ENCODE data around the gene AGTPBP1.
"Not testable (repeated sequence)": the region's sequence is repeated elsewhere in the genome, so short reads cannot be mapped to it uniquely, and the experiment has no call there.

AGTPBP1 gene

DNA sequence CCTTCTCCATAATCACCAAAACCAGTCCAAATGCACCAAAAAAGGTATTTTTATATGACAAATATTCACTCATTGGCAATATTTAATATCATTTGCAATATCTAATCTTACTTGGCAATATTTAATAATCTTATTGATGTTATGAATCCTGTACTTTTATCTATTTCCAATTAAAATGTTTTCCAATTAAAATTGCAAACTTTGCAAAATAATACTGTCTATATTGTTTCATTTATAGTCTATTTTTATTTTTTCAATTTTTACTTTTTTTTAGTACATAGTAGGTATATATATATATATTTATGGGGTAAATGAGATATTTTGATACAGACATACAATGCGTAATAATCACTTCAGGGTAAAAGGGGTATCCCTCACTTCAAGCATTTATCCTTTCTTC is 109.9 kb downstream of the AGTPBP1 start:
- DNase-seq (ENCODE audit: low spot score) = no peak

DNA sequence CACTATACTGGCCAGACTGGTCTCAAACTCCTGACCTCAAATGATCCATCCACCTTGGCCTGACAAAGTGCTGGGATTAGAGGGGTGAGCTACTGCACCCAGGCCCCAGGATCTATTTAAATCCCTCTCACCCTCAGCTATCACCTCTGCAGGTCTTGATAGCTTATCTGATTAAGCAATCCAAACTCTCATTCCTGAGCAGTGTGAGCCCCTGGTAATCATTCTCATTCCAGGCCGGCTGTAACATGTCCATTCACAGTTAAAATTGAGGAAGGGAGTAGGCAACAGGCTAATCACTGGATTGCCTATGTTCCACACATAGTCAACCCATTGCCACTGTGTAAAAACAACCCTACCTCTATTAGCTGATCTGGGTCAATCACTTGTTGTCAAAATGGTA is 111.1 kb downstream of the AGTPBP1 start:
- no peak for DNase-seq (ENCODE audit: low spot score)

DNA sequence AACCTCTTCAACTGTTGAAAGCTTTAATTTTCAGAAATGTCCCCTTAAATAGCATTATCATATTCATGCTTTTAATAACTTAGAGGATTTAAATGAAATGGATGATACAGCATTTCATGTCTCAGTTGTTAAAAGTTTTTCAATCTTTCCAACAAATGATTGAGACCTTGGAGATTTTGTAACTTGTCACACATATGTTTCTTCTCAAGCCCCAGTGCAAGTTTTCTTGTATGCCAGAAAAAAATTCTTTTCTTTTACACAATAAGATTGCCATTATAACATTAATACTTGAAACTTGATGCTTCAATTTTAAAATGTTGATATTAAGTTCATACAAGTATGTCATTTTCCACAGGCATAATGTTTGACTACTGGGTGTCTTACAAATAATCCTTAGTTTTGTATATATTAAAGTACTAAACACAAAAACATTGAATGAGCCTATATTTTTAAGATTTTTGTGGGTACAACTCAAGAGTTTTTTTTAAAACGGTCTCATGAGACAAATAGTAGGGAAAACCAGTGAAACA is 124.5 kb downstream of the AGTPBP1 start:
- DNase-seq (ENCODE audit: low spot score) = no peak

DNA sequence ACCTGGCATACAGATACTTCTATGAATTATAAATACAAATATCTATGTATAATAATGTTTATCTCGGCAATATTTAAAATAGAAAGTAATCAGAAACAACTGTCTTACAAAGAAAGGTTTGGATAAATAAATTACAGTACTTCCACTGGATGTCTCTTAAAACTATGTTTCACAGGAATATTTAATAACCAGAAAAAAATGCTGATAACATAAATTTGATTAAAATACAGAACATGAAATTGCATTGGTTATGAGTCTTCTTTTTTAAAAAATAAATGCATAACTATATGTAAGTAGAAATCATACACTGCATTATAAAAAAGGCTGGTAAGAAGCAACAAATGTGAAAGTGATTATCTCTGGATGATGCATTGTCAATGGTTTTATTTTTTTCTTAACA is 126.0 kb downstream of the AGTPBP1 start:
- DNase-seq (ENCODE audit: low spot score) = no peak

DNA sequence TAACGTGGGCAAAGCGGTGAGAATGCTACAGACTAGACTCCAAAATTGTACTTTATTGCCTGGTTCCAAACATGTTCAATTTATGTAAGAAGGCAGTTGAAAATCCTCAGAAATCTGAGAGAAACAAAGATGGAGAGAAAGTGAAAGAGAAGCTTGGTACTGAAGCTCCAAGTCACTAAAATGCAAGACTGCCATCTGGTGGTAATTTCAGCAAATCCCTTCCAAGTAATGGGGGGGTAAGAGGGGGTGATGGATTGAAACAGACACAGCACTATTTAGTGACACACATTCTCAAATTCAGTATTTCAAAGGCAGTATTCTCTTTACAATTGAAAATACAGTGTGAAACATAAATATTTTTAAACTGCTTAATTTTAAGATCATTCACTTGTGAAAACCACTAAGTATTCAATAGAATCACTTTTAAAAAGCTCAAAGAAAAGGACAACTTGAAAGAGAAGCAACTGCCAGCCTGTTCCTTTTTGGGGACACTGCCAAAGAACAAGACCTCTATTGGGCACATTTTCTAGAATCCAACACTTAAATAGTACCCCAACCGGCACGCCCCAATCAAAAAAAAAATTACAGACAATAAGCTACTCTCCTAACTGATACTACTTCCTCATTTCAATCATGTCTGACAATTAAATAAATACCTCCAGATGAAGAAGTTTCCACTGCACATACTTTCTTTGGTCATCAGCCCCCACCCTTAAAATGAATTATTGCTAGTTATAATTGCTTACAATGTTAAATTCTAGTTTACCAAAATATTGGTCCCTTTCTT is 131.5 kb downstream of the AGTPBP1 start:
- peak; percentile 64 for DNase-seq (ENCODE audit: low spot score)

DNA sequence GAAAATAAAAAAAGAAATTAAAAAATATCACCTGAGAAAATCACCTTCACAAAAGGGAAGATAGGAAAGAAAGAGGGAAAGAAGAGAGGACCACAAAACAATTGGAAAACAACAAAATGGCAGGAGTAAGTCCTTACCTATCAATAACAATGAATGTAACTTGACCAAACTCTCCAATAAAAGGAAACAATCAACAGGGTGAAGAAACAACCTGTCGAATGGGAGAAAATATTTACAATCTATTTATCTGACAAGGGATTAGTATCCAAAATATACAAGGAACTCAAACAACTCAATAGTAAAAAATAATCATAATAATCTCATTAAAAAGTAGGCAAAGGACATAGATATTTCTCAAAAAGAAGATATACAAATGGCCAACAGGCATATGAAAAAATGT is 135.8 kb downstream of the AGTPBP1 start:
- DNase-seq (ENCODE audit: low spot score) = no peak

DNA sequence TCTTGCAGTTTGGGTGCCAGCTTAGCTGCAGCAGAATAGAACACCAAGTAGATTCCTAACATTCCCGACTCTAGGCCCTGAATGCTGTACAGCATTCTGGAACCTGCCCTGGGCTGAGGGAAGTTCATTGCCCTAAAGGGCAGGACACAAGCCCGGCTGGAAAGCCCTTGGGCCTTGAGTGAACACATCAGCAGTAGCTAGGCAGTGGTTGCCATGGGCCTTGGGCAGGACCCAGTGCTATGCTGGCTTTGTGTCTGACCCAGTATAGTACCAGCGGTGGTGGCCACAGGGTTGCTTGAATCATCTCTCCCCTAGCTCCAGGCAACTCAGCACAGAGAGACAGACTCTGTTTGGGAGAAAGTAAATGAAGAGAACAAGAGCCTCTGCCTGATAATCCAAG is 137.8 kb downstream of the AGTPBP1 start:
- no peak for DNase-seq (ENCODE audit: low spot score)

DNA sequence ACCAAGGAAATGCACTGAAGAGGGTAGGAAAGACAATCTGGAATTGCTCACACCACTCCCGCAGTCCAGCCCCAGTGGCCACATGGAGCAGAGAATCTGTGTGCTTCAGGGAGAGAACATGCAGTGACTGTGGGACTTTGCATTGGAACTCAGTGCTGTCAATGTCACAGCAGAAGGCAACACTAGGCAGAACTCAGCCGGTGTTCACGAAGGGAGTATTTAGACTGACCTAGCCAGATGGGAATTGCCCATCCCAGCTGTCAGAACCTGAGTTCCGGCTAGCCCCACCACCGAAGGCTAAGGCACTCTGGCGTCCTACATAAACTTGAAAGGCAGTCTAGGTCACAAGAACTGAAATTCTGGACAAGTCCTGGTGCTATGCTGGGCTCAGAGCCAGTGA is 139.0 kb downstream of the AGTPBP1 start:
- DNase-seq (ENCODE audit: low spot score) = no peak

DNA sequence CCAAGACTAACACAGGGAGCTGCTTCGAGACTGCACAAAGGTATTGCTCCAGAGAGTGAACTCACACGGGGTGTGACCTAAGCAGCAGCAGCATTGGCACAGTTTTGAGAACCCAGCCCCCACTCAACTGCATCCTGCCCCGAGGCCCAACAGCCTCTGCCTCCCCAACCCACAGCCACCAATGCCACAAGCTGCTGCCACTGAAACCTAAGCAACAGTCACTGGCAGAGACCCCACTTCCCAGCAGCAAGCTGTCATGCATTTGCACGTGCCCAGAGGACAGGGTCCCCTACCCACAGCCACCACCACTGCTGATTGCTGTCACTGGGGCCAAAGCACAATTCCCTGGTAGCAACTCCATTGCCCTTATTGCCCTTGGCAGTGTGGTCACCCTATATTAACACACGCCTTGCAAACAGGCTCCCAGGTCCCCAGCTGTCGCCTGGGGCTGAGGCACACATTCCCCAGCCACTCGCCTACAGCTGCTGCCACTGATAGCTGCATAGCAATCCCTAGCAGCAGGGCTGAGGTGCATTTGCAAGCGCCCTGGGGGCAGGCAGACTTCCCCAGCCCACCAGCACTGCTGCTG is 141.0 kb downstream of the AGTPBP1 start:
- DNase-seq (ENCODE audit: low spot score) = no peak

DNA sequence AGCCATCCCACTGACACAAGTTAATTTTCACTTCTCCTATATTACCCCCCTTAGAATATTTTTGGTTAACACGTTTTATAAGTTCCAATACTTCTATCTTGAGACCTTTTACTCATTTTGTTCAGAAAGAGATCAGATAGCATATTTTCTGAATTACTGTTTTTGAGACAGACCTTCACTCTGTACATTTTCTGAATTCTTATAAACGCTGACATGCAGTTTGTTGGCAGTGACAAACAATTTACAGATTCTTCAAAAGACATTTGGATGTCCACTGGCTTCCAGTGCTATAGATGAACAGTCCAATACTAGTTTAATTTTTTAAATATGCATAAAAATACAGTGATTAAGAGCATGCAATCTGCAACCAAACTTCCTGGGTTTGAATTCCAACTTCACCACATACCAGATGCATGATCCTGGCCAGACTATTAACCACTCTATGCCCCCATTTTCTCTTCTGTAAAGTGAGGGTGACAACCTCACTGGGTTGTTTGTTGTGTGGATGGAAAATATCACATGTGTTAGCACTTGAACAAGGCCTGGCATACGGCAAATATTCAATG is 142.1 kb downstream of the AGTPBP1 start:
- DNase-seq (ENCODE audit: low spot score) = no peak

DNA sequence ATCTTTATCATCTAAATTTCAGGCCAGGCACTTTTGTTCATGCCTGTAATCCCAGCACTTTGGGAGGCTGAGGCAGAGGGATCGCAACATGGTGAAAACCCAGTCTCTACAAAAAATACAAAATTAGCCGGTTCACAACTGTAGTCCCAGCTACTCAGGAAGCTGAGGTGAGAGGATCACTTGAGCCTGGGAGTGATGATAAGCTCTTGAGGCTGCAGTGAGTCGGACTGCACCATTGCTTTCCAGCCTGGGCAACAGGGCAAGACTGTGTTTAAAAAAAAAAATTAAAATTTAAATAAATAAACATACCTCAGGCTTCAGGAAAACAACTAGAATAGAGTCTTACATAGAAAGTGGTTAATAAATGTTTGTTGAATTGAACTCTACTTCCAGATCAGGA is 147.4 kb downstream of the AGTPBP1 start:
- no peak for DNase-seq (ENCODE audit: low spot score)

DNA sequence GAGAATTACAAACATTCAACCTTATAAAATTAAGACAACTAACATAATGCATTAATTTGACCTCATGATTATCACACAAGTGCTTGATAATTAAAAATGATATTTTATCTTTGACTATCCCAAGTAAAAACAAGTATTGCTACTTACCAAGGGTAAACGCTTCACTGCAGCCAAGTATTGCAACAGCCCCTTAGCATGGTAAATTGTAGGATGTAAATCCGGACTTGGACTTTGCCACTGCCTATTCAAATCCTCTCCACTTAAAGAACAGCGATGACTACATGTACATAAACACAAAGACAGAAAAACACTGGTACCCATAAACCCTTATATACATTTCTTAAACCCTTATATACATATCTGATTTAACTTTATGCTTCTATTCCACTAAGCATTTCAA is 155.1 kb downstream of the AGTPBP1 start:
- no peak for DNase-seq (ENCODE audit: low spot score)

DNA sequence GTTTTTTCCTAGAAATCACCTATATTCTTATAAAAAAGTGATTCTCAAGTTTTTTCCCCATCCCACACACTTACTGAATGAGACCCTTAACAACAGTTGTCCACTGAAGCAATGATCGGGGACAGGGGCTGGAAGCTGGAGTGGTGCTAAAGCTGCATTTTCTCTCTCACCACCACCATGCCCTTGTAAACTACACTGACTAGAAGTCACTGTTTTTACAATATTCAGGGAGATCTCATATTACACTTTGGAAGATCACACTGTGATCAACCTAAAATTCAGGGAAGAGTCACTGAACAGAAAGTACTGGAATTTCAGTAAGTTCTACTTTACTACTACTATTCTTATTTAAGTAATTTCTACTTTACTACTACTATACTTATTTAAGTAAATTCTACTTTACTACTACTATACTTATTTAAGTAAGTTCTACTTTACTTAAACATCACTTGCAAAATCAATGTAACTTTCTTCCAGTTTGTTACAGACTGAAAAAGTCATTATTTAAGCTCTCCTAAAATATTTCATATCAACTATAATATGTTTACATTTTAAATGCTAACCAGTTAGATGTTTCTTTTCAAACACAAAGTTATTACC is 164.3 kb downstream of the AGTPBP1 start:
- no peak for DNase-seq (ENCODE audit: low spot score)

DNA sequence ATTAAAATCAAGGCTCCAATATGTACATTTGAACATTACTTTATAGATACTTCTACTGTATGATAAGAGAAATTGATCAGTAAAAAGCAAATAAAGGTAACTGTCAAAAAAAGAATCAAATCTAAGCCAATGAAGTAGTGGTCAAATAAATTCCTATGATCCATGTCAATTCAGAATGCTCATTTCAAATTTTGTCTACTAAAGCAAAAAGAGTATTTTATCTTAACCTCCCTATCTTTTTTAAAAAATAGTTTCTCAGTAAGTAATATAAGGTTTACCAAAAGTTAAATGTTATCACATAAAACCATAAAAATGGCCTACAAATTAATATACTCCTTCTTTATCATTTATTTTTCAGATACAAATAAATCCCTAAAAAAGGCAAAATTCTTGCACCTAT is 165.9 kb downstream of the AGTPBP1 start:
- DNase-seq (ENCODE audit: low spot score) = no peak

DNA sequence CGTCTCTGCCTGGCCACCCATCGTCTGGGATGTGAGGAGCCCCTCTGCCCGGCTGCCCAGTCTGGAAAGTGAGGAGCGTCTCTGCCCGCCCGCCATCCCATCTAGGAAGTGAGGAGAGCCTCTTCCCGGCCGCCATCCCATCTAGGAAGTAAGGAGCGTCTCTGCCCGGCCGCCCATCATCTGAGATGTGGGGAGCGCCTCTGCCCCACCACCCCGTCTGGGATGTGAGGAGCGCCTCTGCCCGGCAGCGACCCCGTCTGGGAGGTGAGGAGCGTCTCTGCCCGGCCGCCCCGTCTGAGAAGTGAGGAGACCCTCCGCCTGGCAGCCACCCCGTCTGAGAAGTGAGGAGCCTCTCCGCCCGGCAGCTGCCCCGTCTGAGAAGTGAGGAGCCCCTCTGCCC is 168.2 kb downstream of the AGTPBP1 start:
- not testable (repeated sequence) for DNase-seq (ENCODE audit: low spot score)

DNA sequence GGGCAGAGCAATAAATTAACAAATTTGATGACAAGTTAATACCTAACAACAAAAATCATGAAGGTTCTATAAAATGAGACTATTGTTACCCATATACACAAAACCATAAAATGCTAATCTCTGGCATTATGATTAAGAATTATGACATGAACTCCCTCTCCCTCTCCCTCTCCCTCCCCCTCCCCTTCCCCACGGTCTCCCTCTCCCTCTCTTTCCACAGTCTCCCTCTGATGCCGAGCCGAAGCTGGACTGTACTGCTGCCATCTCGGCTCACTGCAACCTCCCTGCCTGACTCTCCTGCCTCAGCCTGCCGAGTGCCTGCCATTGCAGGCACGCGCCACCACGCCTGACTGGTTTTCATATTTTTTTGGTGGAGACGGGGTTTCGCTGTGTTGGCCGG is 168.8 kb downstream of the AGTPBP1 start:
- DNase-seq (ENCODE audit: low spot score) = not testable (repeated sequence)

DNA sequence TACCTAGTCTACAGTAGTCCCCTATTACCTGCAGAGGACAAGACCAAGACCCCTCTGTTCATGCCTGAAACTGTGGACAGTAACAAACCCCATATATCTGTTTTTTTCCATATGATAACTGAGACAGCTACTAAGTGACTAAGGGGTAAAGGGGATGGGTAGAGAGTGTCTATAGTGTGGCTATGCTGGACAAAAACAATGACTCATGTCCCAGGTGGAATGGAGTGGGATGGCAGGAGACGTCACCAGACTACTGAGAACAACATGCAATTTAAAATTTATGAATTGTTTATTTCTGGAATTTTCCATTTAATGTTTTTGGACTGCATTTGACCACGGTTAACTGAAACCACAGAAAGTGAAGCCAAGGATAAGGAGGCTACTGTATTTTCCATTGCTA is 171.8 kb downstream of the AGTPBP1 start:
- DNase-seq (ENCODE audit: low spot score) = no peak

DNA sequence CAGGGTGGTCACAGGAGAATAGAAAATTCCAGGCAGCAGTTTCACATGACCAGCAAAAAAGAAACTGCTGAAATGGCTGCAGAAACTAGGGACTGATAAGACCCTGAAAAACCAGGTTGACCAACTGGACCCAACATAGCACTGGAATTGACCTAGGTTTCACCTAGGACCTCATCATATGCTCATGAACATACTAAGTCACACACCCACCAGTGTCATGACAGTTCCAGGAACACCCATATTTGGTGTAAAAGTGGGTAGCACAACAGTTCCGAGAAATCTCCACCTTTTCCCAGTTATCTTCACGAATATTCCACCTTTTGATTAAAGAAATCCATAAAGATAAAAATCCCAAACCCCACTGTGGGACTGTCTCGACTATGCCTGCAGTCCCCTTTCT is 182.2 kb downstream of the AGTPBP1 start:
- no peak for DNase-seq (ENCODE audit: low spot score)

DNA sequence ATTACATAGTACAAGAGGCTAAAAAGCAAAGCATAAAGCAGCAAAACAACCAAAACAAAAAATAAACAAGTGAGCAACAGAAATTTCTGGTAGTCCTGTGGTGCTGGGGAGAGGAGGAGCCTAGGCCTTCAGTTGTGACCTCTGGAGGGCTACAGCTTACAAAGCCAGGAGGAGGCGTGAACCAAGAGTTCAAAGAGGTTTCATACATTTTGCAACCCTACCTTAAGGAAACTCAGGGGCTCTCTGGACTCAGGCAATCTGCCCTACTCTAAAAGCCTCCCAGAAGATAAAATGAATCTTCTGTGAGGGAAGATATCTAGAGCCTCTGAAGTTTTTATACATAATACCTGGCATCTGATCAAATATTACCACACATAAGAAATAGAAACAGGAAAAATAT is 187.4 kb downstream of the AGTPBP1 start:
- DNase-seq (ENCODE audit: low spot score) = no peak

DNA sequence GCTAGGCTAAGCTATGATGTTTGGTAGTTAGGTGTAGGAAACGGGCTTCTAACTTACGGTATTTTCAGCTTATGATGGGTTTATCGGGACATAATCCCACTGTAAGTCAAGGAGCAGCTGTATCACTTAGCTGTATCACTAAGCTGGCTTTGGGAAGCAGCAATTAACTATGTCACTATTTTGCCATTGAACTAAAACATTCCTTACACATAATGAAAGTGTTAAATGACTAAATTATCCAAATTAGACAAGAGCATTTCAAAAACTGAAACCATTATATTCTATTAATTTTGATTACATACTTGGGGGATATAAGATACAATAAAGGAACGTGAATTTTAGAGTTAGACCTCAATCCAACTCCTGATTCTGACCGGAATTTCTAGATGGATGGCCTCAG is 188.3 kb downstream of the AGTPBP1 start:
- no peak for DNase-seq (ENCODE audit: low spot score)

DNA sequence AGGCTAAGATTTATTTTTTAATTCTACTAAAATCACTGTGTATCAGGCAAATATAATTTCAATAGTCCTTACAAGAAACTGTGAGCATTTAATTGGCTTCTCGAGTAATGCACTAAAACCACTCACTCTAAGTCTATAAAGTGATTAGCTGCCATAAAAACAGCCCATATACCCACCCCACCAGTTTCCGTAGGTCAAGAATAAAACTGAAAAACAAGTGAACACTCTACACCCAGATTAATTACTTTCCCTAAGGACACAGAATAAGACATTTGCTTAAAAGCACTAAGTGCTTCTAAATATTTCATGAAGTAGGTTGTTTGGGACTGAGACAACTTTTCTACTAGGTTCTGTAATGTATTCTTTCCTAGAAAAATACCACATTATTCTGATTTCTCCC is 194.2 kb downstream of the AGTPBP1 start:
- DNase-seq (ENCODE audit: low spot score) = no peak

DNA sequence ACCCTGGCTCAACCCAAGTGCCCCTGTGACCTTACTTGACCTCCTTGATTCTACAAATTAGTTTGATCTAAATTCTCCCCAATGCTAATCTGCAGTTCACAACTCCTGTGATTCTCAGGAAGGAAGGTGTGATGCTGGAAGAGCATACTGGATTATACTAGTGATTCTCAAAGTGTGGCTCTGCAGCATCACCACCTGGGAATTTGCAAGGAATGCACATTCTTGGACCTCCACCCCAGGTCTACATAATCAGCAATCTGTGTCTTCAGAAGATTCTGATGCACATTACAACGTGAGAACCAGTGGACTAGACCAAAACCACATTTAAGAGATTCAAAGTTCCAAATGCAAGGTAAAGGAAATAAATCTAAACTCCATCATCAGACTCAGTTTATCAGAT is 198.6 kb downstream of the AGTPBP1 start:
- no peak for DNase-seq (ENCODE audit: low spot score)

DNA sequence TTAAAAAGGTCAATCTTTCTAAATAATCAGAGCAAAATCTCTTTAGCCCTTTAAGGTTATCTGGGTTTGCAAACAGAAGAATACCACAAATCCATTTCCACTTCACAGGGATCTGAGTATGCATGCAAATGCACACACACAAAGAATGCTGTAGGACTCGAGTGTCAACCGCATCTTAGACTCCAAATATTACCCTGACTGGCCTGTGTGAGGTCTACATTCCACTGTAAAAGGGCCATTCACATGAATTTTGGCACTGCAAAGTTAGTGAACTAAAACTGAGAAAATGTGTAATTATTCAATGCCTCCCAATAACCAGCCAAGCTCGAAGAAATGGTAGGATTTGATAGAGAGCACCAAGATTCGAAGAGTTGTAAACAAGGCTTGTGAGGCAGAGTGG is 199.9 kb downstream of the AGTPBP1 start:
- DNase-seq (ENCODE audit: low spot score) = no peak
